ENCODE results near the gene MERTK. TPM values are rescaled to one million over a fixed set of nuclear protein-coding genes. Genes with fewer than 3 reads are reported as not detected.
"Not testable (repeated sequence)": the region's sequence is repeated elsewhere in the genome, so short reads cannot be mapped to it uniquely, and the experiment has no call there.

Gene MERTK
- total RNA-seq, 5 donors from 2014 or later (not counting 1 experiment from before 2014, with no cell fraction given): 0.12 to 0.73 (median 0.33) TPM

DNA sequence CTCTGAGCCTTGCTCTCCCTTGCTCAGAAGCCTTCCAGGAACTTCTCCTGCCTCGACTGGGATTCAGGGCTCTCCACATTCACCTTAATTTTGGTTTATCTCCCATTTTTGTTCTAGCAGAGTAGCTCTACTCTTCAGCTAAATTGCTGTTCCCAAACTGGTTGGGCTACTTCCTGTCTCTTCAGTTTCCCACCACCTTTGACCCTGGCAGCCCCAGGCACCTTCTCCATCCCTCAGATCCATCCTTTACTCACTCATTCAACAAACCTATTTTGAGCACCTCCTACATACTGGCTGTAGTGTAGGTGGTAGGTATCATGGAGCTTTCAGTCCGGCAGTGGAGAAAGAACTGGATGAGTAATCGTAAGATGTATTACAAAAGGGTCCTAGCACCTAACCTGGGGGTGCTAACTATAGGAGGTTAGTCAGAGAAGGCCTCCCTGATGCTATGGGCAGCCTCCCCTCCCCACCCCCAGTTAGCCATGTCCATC is 26.3 kb downstream of the MERTK start:
- Histone ChIP-seq H3K4me1 (ENCODE audit: control insufficient read depth in 1 of 2, extremely low read depth in 1 of 2, insufficient read depth in 2 of 2, low read length in 2 of 2) (no peaks in the 10 kb centered on the region), H3K9me3 (no peaks in the 10 kb centered on the region), H3K27me3 (replicated peaks in 1 of 2; ENCODE audit: control insufficient read depth in 2 of 2, extremely low read depth in 1 of 2, insufficient read depth in 2 of 2, low read length in 1 of 2) (peaks cover 0 to 12% of the 10 kb centered on the region in 2 experiments), H3K36me3 (ENCODE audit: control insufficient read depth in 2 of 2, extremely low read depth in 1 of 2, insufficient read depth in 1 of 2, low read length in 1 of 2) (no peaks in the 10 kb centered on the region), H3K4me3 (ENCODE audit: control insufficient read depth in 1 of 2, extremely low read depth in 1 of 2, low read length in 1 of 2) (no peak overlapping the region), H3K27ac (ENCODE audit: low read length) (no peak overlapping the region)
- ATAC-seq (replicated peaks in 1 of 4): no peak
- Mint-ChIP-seq H3K27ac (no peak overlapping the region), H3K4me1 (no peaks in the 10 kb centered on the region), H3K36me3 (no peaks in the 10 kb centered on the region), H3K4me3 (no peak overlapping the region), H3K27me3 (peaks cover 0 to 12% of the 10 kb centered on the region in 2 donors), H3K9me3 (no peaks in the 10 kb centered on the region)
- ChIA-PET CTCF (interaction anchor here in 1 of 2 donors (0.6 kb wide), 1 partner anchor 165 kb away, joined by 3 read pairs; no protein-coding TSS in a partner anchor), POLR2A (no interaction called here)
- no peak for DNase-seq
- WGBS (ENCODE audit: insufficient coverage): 50% methylated on average over 1 of the region's 3 CpGs

GRCh38 chr2:111927723-111928122 is 29.3 kb downstream of the MERTK start:
- Mint-ChIP-seq H3K27ac (no peak overlapping the region), H3K9me3 (no peaks in the 10 kb centered on the region), H3K36me3 (no peaks in the 10 kb centered on the region), H3K4me1 (peaks cover 0 to 4% (median 0%) of the 10 kb centered on the region in 3 donors), H3K27me3 (peaks cover 0 to 12% of the 10 kb centered on the region in 2 donors), H3K4me3 (no peak overlapping the region)
- H3K27me3 ChIP-seq (replicated peaks in 1 of 2; ENCODE audit: control insufficient read depth in 2 of 2, extremely low read depth in 1 of 2, insufficient read depth in 2 of 2, low read length in 1 of 2): peaks cover 0 to 12% of the 10 kb centered on the region in 2 experiments
- ChIA-PET POLR2A (no interaction called here), CTCF (interaction anchor here in 1 of 2 donors (0.6 kb wide), 1 partner anchor 126 kb away, joined by 4 read pairs; no protein-coding TSS in a partner anchor)
- no peak for ATAC-seq (replicated peaks in 1 of 4)
- no peaks in the 10 kb centered on the region for H3K9me3 ChIP-seq
- no peaks in the 10 kb centered on the region for H3K36me3 ChIP-seq (ENCODE audit: control insufficient read depth in 2 of 2, extremely low read depth in 1 of 2, insufficient read depth in 1 of 2, low read length in 1 of 2)
- no peaks in the 10 kb centered on the region for H3K4me1 ChIP-seq (ENCODE audit: control insufficient read depth in 1 of 2, extremely low read depth in 1 of 2, insufficient read depth in 2 of 2, low read length in 2 of 2)
- no peak overlapping the region for H3K27ac ChIP-seq (ENCODE audit: low read length)
- no peak overlapping the region for H3K4me3 ChIP-seq (ENCODE audit: control insufficient read depth in 1 of 2, extremely low read depth in 1 of 2, low read length in 1 of 2)
- 67% methylated on average over 1 of the region's 2 CpGs for WGBS (ENCODE audit: insufficient coverage)
- DNase-seq: no peak

DNA sequence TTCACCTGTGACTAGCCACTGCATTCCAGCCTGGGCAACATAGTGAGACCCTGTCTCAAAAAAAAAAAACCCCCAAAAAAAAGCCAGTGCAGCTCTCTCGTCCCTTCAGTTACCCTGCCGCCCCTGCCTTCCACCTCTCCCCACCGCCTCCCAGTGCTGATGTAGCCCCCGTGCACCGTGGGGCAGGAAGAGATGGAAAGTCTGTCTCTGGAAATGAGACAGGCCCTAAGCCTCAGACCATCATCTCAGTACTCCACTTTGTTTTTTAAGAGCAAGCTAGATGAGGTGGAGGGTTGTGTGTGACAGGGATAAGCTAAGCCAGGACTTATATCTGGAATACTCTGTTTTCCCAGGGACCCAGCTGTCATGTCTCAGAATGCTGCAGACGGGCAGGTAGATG is 32.0 kb downstream of the MERTK start:
- ChIA-PET CTCF (no interaction called here), POLR2A (interaction anchor here in 1 of 2 donors (0.6 kb wide), 1 partner anchor 9 kb away, joined by 7 read pairs; no protein-coding TSS in a partner anchor)
- WGBS (ENCODE audit: insufficient coverage): no CpG with 5 or more reads among the region's 6 CpGs
- H3K27me3 Mint-ChIP-seq: peaks cover 0 to 7% of the 10 kb centered on the region in 2 donors
- H3K27ac ChIP-seq (ENCODE audit: low read length): no peak overlapping the region
- DNase-seq (no peak), ATAC-seq (replicated peaks in 1 of 4) (no peak)
- no peak overlapping the region for H3K4me3 Mint-ChIP-seq
- H3K9me3 ChIP-seq: no peaks in the 10 kb centered on the region
- no peaks in the 10 kb centered on the region for H3K36me3 ChIP-seq (ENCODE audit: control insufficient read depth in 2 of 2, extremely low read depth in 1 of 2, insufficient read depth in 1 of 2, low read length in 1 of 2)
- peaks cover 0 to 4% (median 0%) of the 10 kb centered on the region in 3 donors for H3K4me1 Mint-ChIP-seq
- H3K4me3 ChIP-seq (ENCODE audit: control insufficient read depth in 1 of 2, extremely low read depth in 1 of 2, low read length in 1 of 2): no peak overlapping the region
- H3K36me3 Mint-ChIP-seq: no peaks in the 10 kb centered on the region
- no peaks in the 10 kb centered on the region for H3K9me3 Mint-ChIP-seq
- H3K27ac Mint-ChIP-seq: no peak overlapping the region
- H3K4me1 ChIP-seq (ENCODE audit: control insufficient read depth in 1 of 2, extremely low read depth in 1 of 2, insufficient read depth in 2 of 2, low read length in 2 of 2): no peaks in the 10 kb centered on the region
- H3K27me3 ChIP-seq (replicated peaks in 1 of 2; ENCODE audit: control insufficient read depth in 2 of 2, extremely low read depth in 1 of 2, insufficient read depth in 2 of 2, low read length in 1 of 2): peaks cover 0 to 8% of the 10 kb centered on the region in 2 experiments

- DNase-seq: no peak
- no peaks in the 10 kb centered on the region for H3K9me3 Mint-ChIP-seq
- ATAC-seq (replicated peaks in 1 of 4): no peak
- WGBS (ENCODE audit: insufficient coverage): 33% methylated on average over 2 of the region's 2 CpGs
- H3K27ac Mint-ChIP-seq: no peak overlapping the region
- no peaks in the 10 kb centered on the region for H3K36me3 Mint-ChIP-seq
- CTCF ChIA-PET: interaction anchor here in 1 of 2 donors (0.7 kb wide), 1 partner anchor 792 kb away, joined by 3 read pairs; no protein-coding TSS in a partner anchor
- Histone ChIP-seq H3K4me1 (ENCODE audit: control insufficient read depth in 1 of 2, extremely low read depth in 1 of 2, insufficient read depth in 2 of 2, low read length in 2 of 2) (no peaks in the 10 kb centered on the region), H3K4me3 (ENCODE audit: control insufficient read depth in 1 of 2, extremely low read depth in 1 of 2, low read length in 1 of 2) (no peak overlapping the region), H3K36me3 (ENCODE audit: control insufficient read depth in 2 of 2, extremely low read depth in 1 of 2, insufficient read depth in 1 of 2, low read length in 1 of 2) (no peaks in the 10 kb centered on the region), H3K9me3 (no peaks in the 10 kb centered on the region), H3K27me3 (replicated peaks in 1 of 2; ENCODE audit: control insufficient read depth in 2 of 2, extremely low read depth in 1 of 2, insufficient read depth in 2 of 2, low read length in 1 of 2) (peaks cover 0 to 6% of the 10 kb centered on the region in 2 experiments), H3K27ac (ENCODE audit: low read length) (no peak overlapping the region)
- peaks cover 0 to 7% of the 10 kb centered on the region in 2 donors for H3K27me3 Mint-ChIP-seq
- POLR2A ChIA-PET: no interaction called here
- no peak overlapping the region for H3K4me3 Mint-ChIP-seq
- peaks cover 0 to 4% (median 0%) of the 10 kb centered on the region in 3 donors for H3K4me1 Mint-ChIP-seq
Observed at GRCh38 chr2:111930875-111931274, 32.5 kb downstream of the MERTK start.

DNA sequence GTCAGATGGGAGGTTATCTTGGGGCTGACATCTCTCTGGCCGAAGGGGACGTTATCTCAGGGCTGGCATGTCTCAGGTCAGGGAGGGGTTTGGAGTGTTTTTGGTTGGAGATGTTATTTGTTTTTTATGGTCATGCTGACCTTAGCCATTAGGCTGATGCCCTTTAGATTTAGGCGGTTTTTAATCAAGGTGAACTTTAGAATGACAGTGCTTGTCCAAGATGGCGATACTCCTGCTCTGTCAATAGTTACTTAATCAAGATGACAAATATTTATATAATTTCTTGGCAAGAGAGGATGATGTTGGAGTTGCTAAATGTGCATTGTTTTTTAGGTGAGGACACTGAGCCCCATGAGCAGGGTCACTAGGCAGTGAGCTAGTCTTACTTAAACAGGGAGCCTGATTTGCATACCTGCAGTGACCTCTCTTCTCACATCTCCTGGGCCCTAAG is 34.5 kb downstream of the MERTK start:
- ChIA-PET POLR2A (no interaction called here), CTCF (no interaction called here)
- Histone ChIP-seq H3K27ac (ENCODE audit: low read length) (no peak overlapping the region), H3K27me3 (replicated peaks in 1 of 2; ENCODE audit: control insufficient read depth in 2 of 2, extremely low read depth in 1 of 2, insufficient read depth in 2 of 2, low read length in 1 of 2) (peaks cover 0 to 6% of the 10 kb centered on the region in 2 experiments), H3K4me1 (ENCODE audit: control insufficient read depth in 1 of 2, extremely low read depth in 1 of 2, insufficient read depth in 2 of 2, low read length in 2 of 2) (no peaks in the 10 kb centered on the region), H3K9me3 (no peaks in the 10 kb centered on the region), H3K4me3 (ENCODE audit: control insufficient read depth in 1 of 2, extremely low read depth in 1 of 2, low read length in 1 of 2) (no peak overlapping the region), H3K36me3 (ENCODE audit: control insufficient read depth in 2 of 2, extremely low read depth in 1 of 2, insufficient read depth in 1 of 2, low read length in 1 of 2) (no peaks in the 10 kb centered on the region)
- H3K27ac Mint-ChIP-seq: no peak overlapping the region
- no peaks in the 10 kb centered on the region for H3K9me3 Mint-ChIP-seq
- no peak for DNase-seq
- peaks cover 0 to 4% (median 0%) of the 10 kb centered on the region in 3 donors for H3K4me1 Mint-ChIP-seq
- no peak for ATAC-seq (replicated peaks in 1 of 4)
- peaks cover 0 to 3% of the 10 kb centered on the region in 2 donors for H3K27me3 Mint-ChIP-seq
- H3K4me3 Mint-ChIP-seq: no peak overlapping the region
- WGBS (ENCODE audit: insufficient coverage): 100% methylated on average over 2 of the region's 4 CpGs
- H3K36me3 Mint-ChIP-seq: no peaks in the 10 kb centered on the region

DNA sequence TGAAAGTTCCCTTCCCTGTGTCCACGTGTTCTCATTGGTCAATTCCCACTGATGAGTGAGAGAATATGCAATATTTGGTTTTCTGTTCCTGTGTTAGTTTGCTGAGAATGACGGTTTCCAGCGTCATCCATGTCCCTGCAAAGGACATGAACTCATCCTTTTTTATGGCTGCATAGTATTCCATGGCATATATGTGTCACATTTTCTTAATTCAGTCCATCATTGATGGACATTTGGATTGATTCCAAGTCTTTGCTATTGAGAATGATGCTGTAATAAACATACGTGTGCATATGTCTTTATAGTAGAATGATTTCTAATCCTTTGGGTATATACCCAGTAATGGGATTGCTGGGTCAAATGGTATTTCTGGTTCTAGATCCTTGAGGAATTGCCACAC is 35.5 kb downstream of the MERTK start:
- H3K4me1 Mint-ChIP-seq; H3K9me3 Mint-ChIP-seq; CTCF ChIA-PET; DNase-seq; H3K4me3 Mint-ChIP-seq; H3K36me3 ChIP-seq (ENCODE audit: control insufficient read depth in 2 of 2, extremely low read depth in 1 of 2, insufficient read depth in 1 of 2, low read length in 1 of 2); H3K4me1 ChIP-seq (ENCODE audit: control insufficient read depth in 1 of 2, extremely low read depth in 1 of 2, insufficient read depth in 2 of 2, low read length in 2 of 2); H3K27ac Mint-ChIP-seq; H3K27ac ChIP-seq (ENCODE audit: low read length); H3K27me3 ChIP-seq (replicated peaks in 1 of 2; ENCODE audit: control insufficient read depth in 2 of 2, extremely low read depth in 1 of 2, insufficient read depth in 2 of 2, low read length in 1 of 2); H3K4me3 ChIP-seq (ENCODE audit: control insufficient read depth in 1 of 2, extremely low read depth in 1 of 2, low read length in 1 of 2); H3K36me3 Mint-ChIP-seq; POLR2A ChIA-PET; H3K9me3 ChIP-seq; ATAC-seq (replicated peaks in 1 of 4); H3K27me3 Mint-ChIP-seq: not testable (repeated sequence)
- WGBS (ENCODE audit: insufficient coverage): no CpG with 5 or more reads among the region's 4 CpGs
